Measurements from ENCODE around the gene LBHD2.
"Not testable (repeated sequence)": the region's sequence is repeated elsewhere in the genome, so short reads cannot be mapped to it uniquely, and the experiment has no call there.

Gene LBHD2

DNA sequence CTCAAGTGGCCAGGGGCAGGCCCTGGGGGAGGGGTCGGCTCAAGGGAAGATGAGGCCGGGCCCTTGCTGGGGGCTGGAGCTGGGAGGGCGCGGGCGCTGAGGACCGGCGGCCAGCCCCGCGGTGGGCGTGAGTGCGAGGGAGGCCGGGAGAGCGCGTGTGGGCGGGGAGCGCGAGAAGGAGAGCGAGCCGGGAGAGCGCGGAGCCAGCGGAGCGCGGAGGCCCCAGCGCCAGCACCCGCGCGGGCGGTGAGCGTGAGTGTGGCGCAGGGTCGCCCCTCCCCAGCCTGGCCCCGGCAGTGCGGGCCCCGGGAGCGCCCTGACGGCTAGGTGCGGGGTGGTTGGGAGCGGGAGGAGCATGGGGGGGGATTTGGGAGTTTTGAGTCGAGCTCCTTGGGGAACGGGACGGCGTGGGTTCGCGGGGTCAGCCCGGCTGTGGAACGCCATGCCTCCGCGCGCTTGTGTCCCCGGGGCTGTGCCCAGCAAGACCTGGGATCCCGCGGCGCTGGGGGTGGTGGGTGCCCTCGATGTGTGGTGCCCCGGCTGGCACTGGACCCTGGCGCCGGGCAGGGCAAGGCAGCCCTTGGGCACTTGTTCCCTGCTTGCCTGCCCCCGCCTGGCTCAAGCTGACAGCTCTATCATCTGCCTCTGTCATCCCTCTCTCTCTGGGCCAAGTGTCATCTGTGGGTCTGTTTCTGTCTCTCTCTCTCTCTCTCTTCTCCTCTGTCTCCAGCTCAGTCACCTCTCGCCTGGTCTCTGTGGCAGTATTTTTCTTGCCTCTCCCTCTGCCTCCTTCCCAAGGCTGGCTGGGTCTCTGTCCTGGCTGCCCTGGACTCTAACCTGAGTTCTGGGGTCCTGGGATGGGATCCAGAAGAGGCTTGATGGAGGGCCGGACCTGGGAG lies at the start of gene LBHD2:
Gene LBHD2 (plus strand): TSS at position 190 of the 899 bp plus-strand sequence. CDS start 1,803 bp downstream, outside the sequence.
- no peak for DNase-seq (ENCODE audit: low read depth in 1 of 2, low spot score in 1 of 2)
- in situ Hi-C loops (cut with HindIII; ENCODE audit: low pct_unique_long_range_greater_than_20kb, low sequenced_read_pairs) = no loop called here
- TF ChIP-seq JUND (IDR thresholded peaks at IDR 0.05; ENCODE audit: low read depth) = no peak

DNA sequence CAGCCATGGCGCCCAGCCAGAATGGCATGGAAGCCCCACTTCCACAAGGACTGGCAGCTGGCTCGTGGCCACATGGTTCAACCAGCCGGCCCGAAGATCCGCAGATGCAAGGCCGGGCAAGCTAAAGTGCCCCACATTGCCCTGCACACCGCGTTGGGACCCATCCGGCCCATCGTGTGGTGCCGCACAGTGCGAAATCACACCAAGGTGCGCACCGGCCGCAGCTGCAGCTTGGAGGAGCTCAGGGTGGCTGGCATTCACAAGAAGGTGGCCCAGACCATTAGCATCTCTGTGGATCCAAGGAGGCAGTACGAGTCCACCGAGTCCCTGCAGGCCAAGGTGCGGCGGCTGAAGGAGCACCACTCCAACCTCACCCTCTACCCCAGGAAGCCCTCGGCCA lies 42.5 kb upstream of the LBHD2 start:
- no peak for DNase-seq (ENCODE audit: low read depth in 1 of 2, low spot score in 1 of 2)
- no peak for TF ChIP-seq JUND (IDR thresholded peaks at IDR 0.05; ENCODE audit: low read depth)
- in situ Hi-C loops (cut with HindIII; ENCODE audit: low pct_unique_long_range_greater_than_20kb, low sequenced_read_pairs) = no loop called here

DNA sequence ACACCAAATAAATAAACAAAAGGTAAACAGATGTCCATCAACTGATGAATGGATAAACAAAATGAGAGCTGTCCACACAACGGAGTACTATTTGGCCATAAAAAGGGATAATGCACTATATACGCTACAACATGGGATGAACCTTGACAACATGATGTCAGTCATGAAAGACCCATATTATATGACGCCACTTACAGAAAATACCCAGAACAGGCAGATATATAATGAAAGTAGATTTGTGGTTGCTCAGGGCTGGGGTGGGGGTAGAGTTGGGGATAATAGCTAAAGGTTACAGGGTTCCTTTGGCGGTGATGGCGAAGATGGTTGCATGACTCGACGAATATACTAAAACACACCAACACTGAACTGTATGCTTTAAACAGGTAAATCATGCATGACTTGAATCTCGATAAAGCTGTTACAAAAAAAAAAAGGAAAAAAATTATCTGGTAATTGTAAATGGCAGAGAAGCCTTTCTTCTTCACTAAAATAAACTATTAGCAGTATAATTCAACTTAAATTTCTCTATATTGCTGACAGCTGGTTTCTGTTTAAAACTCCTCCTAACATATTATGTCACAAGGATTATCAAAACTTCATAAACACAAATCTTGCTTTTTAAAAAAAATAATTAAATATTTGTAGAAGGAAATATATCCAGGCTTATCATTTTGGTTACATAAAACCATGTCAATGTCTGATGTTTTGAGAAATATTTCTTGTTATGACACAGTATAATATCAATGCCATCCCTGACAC lies 40.6 kb upstream of the LBHD2 start:
- no peak for DNase-seq (ENCODE audit: low read depth in 1 of 2, low spot score in 1 of 2)
- no peak for TF ChIP-seq JUND (IDR thresholded peaks at IDR 0.05; ENCODE audit: low read depth)
- in situ Hi-C loops (cut with HindIII; ENCODE audit: low pct_unique_long_range_greater_than_20kb, low sequenced_read_pairs) = no loop called here

DNA sequence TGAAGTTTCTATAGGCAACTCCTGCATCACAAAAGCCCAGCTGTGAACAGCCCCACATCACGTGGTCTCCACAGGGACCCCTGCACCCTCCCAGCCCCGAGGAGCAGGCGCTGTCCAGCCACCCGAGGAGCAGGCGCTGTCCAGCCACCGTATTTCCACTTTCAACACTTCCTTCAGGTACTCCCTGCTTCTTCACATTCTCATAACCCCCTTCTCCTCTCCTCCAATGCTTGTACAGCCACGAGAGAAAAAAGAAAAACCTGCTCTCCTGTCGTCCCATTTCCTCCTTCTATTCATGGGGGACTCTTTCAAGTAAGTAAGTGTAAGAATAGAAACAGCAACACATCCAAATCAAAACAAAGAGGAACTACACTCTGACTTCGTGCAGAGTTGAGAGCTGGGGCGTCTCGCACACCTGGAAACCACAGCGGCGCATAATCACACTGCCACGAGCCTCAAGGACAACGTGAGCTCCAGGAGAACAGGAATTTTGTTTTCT lies 38.6 kb upstream of the LBHD2 start:
- DNase-seq (ENCODE audit: low read depth in 1 of 2, low spot score in 1 of 2) = no peak
- TF ChIP-seq JUND (IDR thresholded peaks at IDR 0.05; ENCODE audit: low read depth) = no peak
- in situ Hi-C loops (cut with HindIII; ENCODE audit: low pct_unique_long_range_greater_than_20kb, low sequenced_read_pairs) = no loop called here

DNA sequence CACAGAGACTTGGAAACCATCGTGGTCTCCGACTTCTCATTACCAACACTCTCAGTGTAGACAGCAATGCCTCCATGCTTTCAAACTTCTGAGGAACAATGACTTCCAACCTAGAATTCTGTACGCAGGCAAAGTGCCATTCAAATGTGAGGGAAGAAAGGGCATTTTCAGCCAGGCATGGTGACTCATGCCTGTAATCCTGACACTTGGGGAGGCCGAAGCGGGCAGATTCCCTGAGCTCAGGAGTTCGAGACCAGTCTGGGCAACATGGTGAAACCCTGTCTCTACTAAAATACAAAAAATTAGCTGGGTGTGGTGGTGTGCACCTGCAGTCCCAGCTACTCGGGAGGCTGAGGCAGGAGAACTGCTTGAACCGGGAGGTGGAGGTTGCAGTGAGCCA lies 36.6 kb upstream of the LBHD2 start:
- in situ Hi-C loops (cut with HindIII; ENCODE audit: low pct_unique_long_range_greater_than_20kb, low sequenced_read_pairs); DNase-seq (ENCODE audit: low read depth in 1 of 2, low spot score in 1 of 2): not testable (repeated sequence)

DNA sequence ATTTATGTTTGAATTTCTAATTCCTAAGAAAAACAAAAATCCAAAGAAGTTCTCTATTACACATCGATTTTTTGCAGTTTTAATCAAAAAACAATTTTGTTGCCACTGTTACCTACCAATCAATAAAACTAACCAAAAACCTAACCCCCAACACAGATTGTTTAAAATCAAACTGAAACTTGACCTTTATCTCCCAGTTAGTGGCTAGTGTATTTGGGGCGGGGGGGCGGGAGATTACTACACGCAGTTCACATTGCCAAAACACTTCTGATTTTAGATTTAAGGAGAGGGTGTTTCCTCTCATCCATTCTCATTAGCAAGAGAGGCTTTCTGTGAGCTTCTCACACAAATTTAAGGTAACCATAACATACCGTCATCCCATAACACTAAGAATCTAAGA lies 33.1 kb upstream of the LBHD2 start:
- DNase-seq (ENCODE audit: low read depth in 1 of 2, low spot score in 1 of 2) = no peak
- in situ Hi-C loops (cut with HindIII; ENCODE audit: low pct_unique_long_range_greater_than_20kb, low sequenced_read_pairs) = no loop called here
- TF ChIP-seq JUND (IDR thresholded peaks at IDR 0.05; ENCODE audit: low read depth) = no peak

DNA sequence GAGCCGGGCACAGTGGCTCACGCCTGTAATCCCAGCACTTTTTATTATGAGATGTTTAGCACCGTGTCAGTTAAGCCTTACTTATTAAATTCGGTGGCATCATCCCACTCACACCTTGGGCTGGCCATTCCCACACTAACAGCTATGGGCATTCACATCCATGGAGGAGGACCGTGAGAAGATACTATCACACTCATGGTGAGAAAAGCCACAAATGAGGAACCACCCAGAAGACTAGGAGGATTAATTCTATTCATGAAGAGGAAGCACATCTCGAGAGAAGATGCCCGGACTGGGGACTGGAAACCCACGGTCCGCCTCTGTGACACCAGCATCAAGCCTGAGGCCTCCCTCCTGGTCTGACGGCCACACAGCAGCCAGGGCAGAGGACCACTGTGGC lies 31.6 kb upstream of the LBHD2 start:
- TF ChIP-seq JUND (IDR thresholded peaks at IDR 0.05; ENCODE audit: low read depth) = no peak
- DNase-seq (ENCODE audit: low read depth in 1 of 2, low spot score in 1 of 2) = no peak
- in situ Hi-C loops (cut with HindIII; ENCODE audit: low pct_unique_long_range_greater_than_20kb, low sequenced_read_pairs) = no loop called here

DNA sequence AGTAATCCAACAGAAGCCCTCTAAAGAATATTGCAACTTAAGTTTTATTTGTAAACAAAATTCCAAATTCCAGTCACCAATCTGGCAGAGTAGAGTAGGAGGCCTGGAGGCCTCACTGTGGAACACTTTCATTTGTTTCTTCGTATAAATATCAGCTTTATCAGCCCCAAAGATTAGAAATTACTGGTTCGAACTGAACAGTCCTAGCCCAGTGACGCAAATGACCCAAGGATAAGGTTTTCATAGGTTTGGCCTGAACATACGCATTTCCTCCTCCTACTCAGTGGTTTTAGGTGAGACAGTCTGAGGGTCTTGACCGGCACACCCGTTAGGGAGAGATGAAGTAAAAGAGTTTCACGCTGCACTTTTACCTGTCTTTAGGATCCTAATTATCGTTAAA lies 28.3 kb upstream of the LBHD2 start:
- in situ Hi-C loops (cut with HindIII; ENCODE audit: low pct_unique_long_range_greater_than_20kb, low sequenced_read_pairs) = no loop called here
- TF ChIP-seq JUND (IDR thresholded peaks at IDR 0.05; ENCODE audit: low read depth) = no peak

DNA sequence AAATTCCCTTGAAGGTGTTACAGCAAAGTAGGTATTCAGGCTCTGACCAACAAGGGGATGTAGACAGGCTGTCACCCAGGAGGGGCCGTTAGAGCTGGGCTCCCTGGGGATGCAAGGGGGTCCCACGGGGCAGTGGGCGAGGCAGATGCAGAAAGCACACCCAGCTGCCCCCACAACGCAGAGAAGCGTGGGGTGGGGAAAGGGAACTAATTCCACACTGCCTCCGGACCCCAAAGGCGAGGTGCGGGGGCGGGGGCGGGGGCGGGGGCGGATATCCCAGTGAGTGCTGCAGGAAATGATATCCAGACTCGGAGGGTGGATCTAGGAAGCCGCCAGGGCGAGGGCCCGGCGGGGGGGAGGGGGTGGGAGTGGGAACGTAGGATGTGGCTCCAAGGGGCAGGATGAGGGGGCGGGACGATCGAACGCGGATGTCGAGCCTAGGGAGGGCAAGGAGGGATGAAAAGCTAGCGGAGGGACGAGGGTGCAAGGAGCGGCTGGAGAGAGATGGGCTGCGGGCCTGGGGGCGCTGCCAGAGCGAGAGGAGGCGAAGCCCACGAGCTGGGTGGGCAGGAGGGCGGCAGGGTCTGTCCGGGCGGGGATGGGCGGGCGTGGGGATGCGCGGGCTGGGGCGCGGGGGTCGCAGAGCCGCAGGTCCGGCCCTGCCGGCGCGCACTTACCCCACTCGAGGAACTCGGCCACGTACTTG lies 27.5 kb upstream of the LBHD2 start:
- DNase-seq (ENCODE audit: low read depth in 1 of 2, low spot score in 1 of 2) = peak in 1 of 2 experiments; percentile 27
- no peak for TF ChIP-seq JUND (IDR thresholded peaks at IDR 0.05; ENCODE audit: low read depth)
- in situ Hi-C loops (cut with HindIII; ENCODE audit: low pct_unique_long_range_greater_than_20kb, low sequenced_read_pairs) = no loop called here

More for the DNA sequence above, 28.3 kb upstream of the LBHD2 start:
- no peak for DNase-seq (ENCODE audit: low read depth in 1 of 2, low spot score in 1 of 2)

DNA sequence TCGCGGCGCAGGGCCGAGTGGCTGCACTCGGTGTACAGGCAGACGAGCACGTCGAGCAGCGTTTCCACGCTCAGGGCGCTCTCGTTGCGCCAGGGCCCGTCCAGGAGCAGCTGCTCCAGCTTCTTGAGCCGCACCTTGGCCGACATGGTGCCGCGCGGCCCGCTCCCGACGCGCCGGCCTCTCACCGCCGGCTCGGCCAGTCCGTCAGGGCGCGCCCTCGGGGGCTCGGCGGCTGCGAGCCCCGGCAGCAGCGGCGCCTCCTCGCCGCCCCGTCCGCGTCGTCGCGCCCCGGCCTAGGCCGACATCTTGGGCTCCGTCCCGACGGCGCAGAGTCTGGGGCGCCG lies 27.0 kb upstream of the LBHD2 start:
- TF ChIP-seq JUND (IDR thresholded peaks at IDR 0.05; ENCODE audit: low read depth) = no peak
- in situ Hi-C loops (cut with HindIII; ENCODE audit: low pct_unique_long_range_greater_than_20kb, low sequenced_read_pairs) = no loop called here
- peak in 1 of 2 experiments; percentile 29 for DNase-seq (ENCODE audit: low read depth in 1 of 2, low spot score in 1 of 2)

DNA sequence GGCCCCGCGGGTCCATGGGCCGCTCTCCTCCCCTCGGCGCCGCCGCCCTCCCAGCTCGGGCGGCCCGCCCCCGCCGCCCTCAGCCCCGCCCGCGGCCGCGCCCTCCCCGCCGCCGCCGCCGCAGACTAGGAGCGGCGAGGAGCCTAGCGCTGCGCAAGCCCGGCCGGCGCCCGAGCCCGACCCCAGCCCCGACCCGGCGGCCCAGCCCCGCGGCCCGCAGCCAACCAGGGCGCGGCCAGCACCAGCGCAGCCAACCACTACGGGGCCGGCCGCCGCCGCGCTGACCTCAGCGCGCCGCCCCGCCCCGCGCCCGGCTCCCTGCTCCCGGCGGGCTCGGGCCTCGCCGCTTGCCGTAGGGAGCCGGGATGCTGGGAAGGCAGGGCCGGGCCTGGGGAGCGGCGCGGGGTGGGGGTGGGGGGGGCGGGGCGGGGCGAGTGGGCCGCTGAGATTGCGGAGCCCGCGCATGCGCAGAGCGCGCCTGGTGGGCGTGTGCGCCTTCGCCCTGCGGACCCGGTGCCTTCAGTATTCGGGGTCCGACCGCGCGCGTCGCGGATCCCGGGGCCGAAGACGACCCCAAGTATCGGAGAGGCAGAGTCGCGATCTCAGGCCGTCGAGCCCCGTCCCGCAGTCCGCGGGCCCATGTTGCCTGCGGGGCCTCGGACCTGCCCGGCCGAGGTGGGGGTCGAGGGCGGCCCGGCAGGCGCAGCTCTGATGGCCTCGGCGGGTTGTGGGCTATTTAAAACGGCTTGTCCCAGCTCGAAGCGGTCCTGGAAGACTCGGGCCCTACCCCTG lies 26.4 kb upstream of the LBHD2 start, which contains the start of gene CDC42BPB:
Gene CDC42BPB (minus strand): TSS at position 178 of the 792 bp plus-strand sequence. CDS start 376 bp downstream, outside the sequence.
- no peak for TF ChIP-seq JUND (IDR thresholded peaks at IDR 0.05; ENCODE audit: low read depth)
- in situ Hi-C loops (cut with HindIII; ENCODE audit: low pct_unique_long_range_greater_than_20kb, low sequenced_read_pairs) = no loop called here
- peak; percentile 93 to 97 for DNase-seq (ENCODE audit: low read depth in 1 of 2, low spot score in 1 of 2)

Measured in T47D (cell line).